PC-3 (cell line): ENCODE results near the gene SCCPDH. TPM values are rescaled to one million over a fixed set of nuclear protein-coding genes. Genes with fewer than 3 reads are reported as not detected.
A peak's percentile ranks its signal among the peaks of the same experiment; 100 is the strongest.

Source experiments
- ATAC-seq: fragments of 200-7000 bp; cut with Tn5 transposase; 2 replicates; pipeline ENCODE4 v1.9.1; 2020; ENCODE audit warnings: mild to moderate bottlenecking, moderate library complexity
- Bru-seq: library from RNA; stranded (reverse); fragments of 400-500 nt; gene quantifications from one replicate; lab custom pipeline; 2021; lab: Mats Ljungman, UMichigan
- BruChase-seq, 2 experiments: library from RNA; stranded (reverse); fragments of 400-500 nt; gene quantifications; one replicate each; lab custom pipeline; 2021; lab: Mats Ljungman, UMichigan
- BruUV-seq: library from RNA; stranded (reverse); fragments of 400-500 nt; replicated peaks from 2 replicates; lab custom pipeline; 2021; lab: Mats Ljungman, UMichigan
- CTCF ChIA-PET: fragments of 300-600 bp; sonication (Branson Sonifier 250); formaldehyde crosslinking; loops from one replicate; lab custom pipeline; 2022; ENCODE audit warnings: antibody characterized with exemption; lab: Charles Lee
- POLR2A ChIA-PET: fragments of 300-600 bp; sonication (Branson Sonifier 250); formaldehyde crosslinking; loops from one replicate; lab custom pipeline; 2022; ENCODE audit warnings: antibody characterized with exemption; ENCODE audit not compliant: unreplicated experiment; lab: Charles Lee
- DNase-seq: peaks from one replicate; pipeline ENCODE4 v3.0.0-alpha.2; 2015
- H2AFZ ChIP-seq: fragments of 300-600 bp; sonication (generic); 2 replicates; pipeline ENCODE4 v1.6.0; 2016; ENCODE audit warnings: antibody characterized with exemption, low read length
- H3F3A ChIP-seq: fragments of 300-600 bp; sonication (generic); one replicate; pipeline ENCODE4 v1.6.0; 2017; ENCODE audit warnings: antibody characterized with exemption, low read length, control low read depth, mild to moderate bottlenecking; ENCODE audit not compliant: unreplicated experiment
- H3K27ac ChIP-seq: fragments of 300-600 bp; sonication (generic); 2 replicates; pipeline ENCODE4 v1.5.1; 2016; ENCODE audit warnings: mild to moderate bottlenecking, low read length
- H3K27me3 ChIP-seq: fragments of 300-600 bp; sonication (generic); 2 replicates; pipeline ENCODE4 v1.6.1; 2016; ENCODE audit warnings: low read length, mixed read lengths
- H3K36me3 ChIP-seq: fragments of 300-600 bp; sonication (generic); 2 replicates; pipeline ENCODE4 v1.6.1; 2016; ENCODE audit warnings: low read depth, mixed run types, low read length, mixed read lengths
- H3K4me1 ChIP-seq: fragments of 300-600 bp; sonication (generic); 2 replicates; pipeline ENCODE4 v1.5.1; 2016; ENCODE audit warnings: low read length; ENCODE audit not compliant: insufficient read depth
- H3K4me2 ChIP-seq: fragments of 300-600 bp; sonication (generic); 2 replicates; pipeline ENCODE4 v1.6.0; 2016; ENCODE audit warnings: low read length
- H3K4me3 ChIP-seq: fragments of 300-600 bp; sonication (generic); 2 replicates; pipeline ENCODE4 v1.5.1; 2016; ENCODE audit warnings: mild to moderate bottlenecking, low read length, mixed read lengths
- H3K79me2 ChIP-seq: fragments of 300-600 bp; sonication (generic); 2 replicates; pipeline ENCODE4 v1.6.1; 2017; ENCODE audit warnings: low read length, mixed read lengths
- H3K9ac ChIP-seq: fragments of 300-600 bp; sonication (generic); 2 replicates; pipeline ENCODE4 v1.6.0; 2016; ENCODE audit warnings: mild to moderate bottlenecking, low read length
- H3K9me2 ChIP-seq: fragments of 300-600 bp; sonication (generic); replicated peaks from 2 replicates; pipeline ENCODE4 v1.6.1; 2016; ENCODE audit warnings: mixed run types, low read length, mixed read lengths
- H3K9me3 ChIP-seq: fragments of 300-600 bp; sonication (generic); 2 replicates; pipeline ENCODE4 v1.6.1; 2016; ENCODE audit warnings: low read length, mixed read lengths
- H4K20me1 ChIP-seq: fragments of 300-600 bp; sonication (generic); 2 replicates; pipeline ENCODE4 v1.6.1; 2016; ENCODE audit warnings: low read length, mixed read lengths
- CTCF ChIP-seq: fragments of 300-600 bp; sonication (generic); conservative IDR thresholded peaks from 2 replicates; pipeline ENCODE4 v1.5.1; 2017; ENCODE audit warnings: antibody characterized with exemption, low read depth, mild to moderate bottlenecking, low read length
- EZH2 ChIP-seq: fragments of 300-600 bp; sonication (generic); IDR thresholded peaks from one replicate; pipeline ENCODE4 v1.6.1; 2017; ENCODE audit warnings: antibody characterized with exemption, mild to moderate bottlenecking, low read length; ENCODE audit not compliant: unreplicated experiment
- EZH2phosphoT487 ChIP-seq: fragments of 300-600 bp; sonication (generic); IDR thresholded peaks from 2 replicates; pipeline ENCODE4 v1.6.1; 2018; ENCODE audit warnings: mild to moderate bottlenecking, antibody characterized with exemption, low read length, borderline replicate concordance
- intact Hi-C: fragments of 100-400 bp; cut with micrococcal nuclease; formaldehyde crosslinking; loops from 2 replicates; pipeline ENCODE4 v1.9.0; 2023
- long read RNA-seq: library from polyadenylated mRNA; unstranded; transcript quantifications from one replicate; pipeline ENCODE4 v2.0.0, GENCODE V29; 2021; ENCODE audit not compliant: unreplicated experiment
- total RNA-seq: library from RNA; depleted of rRNA; stranded (reverse); fragments of >200 nt; gene quantifications from 2 replicates; pipeline ENCODE4 v1.2.3, GENCODE V29; 2014; rRNA removed

SCCPDH gene
- total RNA-seq (46.1 and 50.8 TPM in 2 replicates), Bru-seq, nascent RNA (percentile 78 among the genes with signal in this experiment), BruChase-seq, experiment 1, labeled RNA remaining after a 6-hour chase (percentile 70 among the genes with signal in this experiment), BruChase-seq, experiment 2, labeled RNA remaining after a 2-hour chase (percentile 71 among the genes with signal in this experiment)
- long read RNA-seq, transcript SCCPDH-201 (12 exons, 2,503 nt) = major isoform, 125 of 154 reads
- long read RNA-seq, partial matches to known transcripts = 16 of 154 reads
- long read RNA-seq, other reads (novel, unspliced or antisense) = 13 of 154 reads

GRCh38 chr1:246724016-246724730 is at the start of gene SCCPDH:
Gene SCCPDH, plus strand, starts transcription at chr1:246724409. Its CDS starts 14 bp downstream, at chr1:246724423.
- H3K9me2 ChIP-seq = no peaks in the 10 kb centered on the region
- no peaks in the 10 kb centered on the region for H4K20me1 ChIP-seq
- peak within 1 kb of the TSS; percentile 96 for H2AFZ ChIP-seq
- POLR2A ChIA-PET = interaction anchor here (0.5 to 0.6 kb wide), 4 partner anchors 17 to 1960 kb away, joined by 3 to 32 read pairs (median 7); no protein-coding TSS in a partner anchor
- H3K27me3 ChIP-seq = no peaks in the 10 kb centered on the region
- peaks cover 26% of the 10 kb centered on the region for H3K79me2 ChIP-seq
- ATAC-seq = peak; percentile 90
- no TSS peak for BruUV-seq
- no peaks in the 10 kb centered on the region for H3K4me1 ChIP-seq
- H3K4me3 ChIP-seq = peak within 1 kb of the TSS; percentile 79
- intact Hi-C loops = loop anchor here (1.0 kb wide), 1 partner anchor 25 kb away; no protein-coding TSS in a partner anchor
- no peak for TF ChIP-seq CTCF
- CTCF ChIA-PET = interaction anchor here (0.5 to 1.0 kb wide), 2 partner anchors 35 to 159 kb away, joined by 4 to 5 read pairs; no protein-coding TSS in a partner anchor
- peak within 1 kb of the TSS; percentile 92 for H3K4me2 ChIP-seq
- peak; percentile 76 for DNase-seq
- no peaks in the 10 kb centered on the region for H3F3A ChIP-seq
- H3K9me3 ChIP-seq = no peaks in the 10 kb centered on the region
- peaks cover 25% of the 10 kb centered on the region for H3K36me3 ChIP-seq
- H3K27ac ChIP-seq = peak within 1 kb of the TSS; percentile 65
- H3K9ac ChIP-seq = peak within 1 kb of the TSS; percentile 91

- Histone ChIP-seq H2AFZ (no peak overlapping the region), H3K4me2 (no peak overlapping the region), H3K27ac (no peak overlapping the region), H3K4me1 (no peaks in the 10 kb centered on the region), H3K36me3 (no peaks in the 10 kb centered on the region), H3K9me3 (no peaks in the 10 kb centered on the region), H3K9ac (no peak overlapping the region), H3K79me2 (no peaks in the 10 kb centered on the region), H3F3A (no peaks in the 10 kb centered on the region), H4K20me1 (no peaks in the 10 kb centered on the region), H3K27me3 (no peaks in the 10 kb centered on the region), H3K4me3 (no peak overlapping the region), H3K9me2 (no peaks in the 10 kb centered on the region)
- ChIA-PET CTCF (no interaction called here), POLR2A (no interaction called here)
- no peak for ATAC-seq
- no peak for DNase-seq
- intact Hi-C loops = no loop called here
- no peak for TF ChIP-seq CTCF
- TF ChIP-seq EZH2 = no peak
- TF ChIP-seq EZH2phosphoT487 = no peak
- BruUV-seq = no TSS peak
Observed at GRCh38 chr1:246677842-246678241, 46.4 kb upstream of the SCCPDH start.
